GM19328 (cell line): ENCODE results near the gene DEFB124.
"Not testable (repeated sequence)": the region's sequence is repeated elsewhere in the genome, so short reads cannot be mapped to it uniquely, and the experiment has no call there.

Experiments
- ATAC-seq: cut with Tn5 transposase; IDR thresholded peaks from one replicate; pipeline ENCODE4 v1.9.1; 2021; ENCODE audit warnings: mild to moderate bottlenecking, moderate library complexity; ENCODE audit not compliant: unreplicated experiment

DEFB124 gene

GRCh38 chr20:31489152-31489551 lies 14.2 kb upstream of the DEFB124 start:
- no peak for ATAC-seq

DNA sequence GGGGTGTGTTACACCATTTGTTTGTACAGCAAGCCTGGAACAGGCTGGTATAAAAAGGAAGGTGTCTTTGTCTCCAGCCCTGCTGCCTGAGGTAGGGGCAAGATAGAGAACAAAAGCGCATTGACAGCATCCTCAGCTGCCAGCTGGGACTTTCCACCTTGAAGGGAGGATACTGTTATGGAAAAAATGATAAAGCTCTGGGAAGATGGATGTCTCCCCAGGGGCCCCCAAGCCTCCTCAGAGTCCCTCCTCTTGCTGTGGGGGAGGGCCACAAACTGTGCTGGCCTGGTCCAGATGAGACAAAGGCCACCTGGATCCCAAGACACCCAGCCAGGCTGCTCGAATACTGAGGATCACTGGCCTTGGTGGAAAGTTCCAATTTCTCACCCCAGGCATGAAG lies 13.2 kb upstream of the DEFB124 start:
- no peak for ATAC-seq

- no peak for ATAC-seq
Measured at GRCh38 chr20:31485450-31486339, 10.8 kb upstream of the DEFB124 start.

GRCh38 chr20:31484001-31484400 lies 9.1 kb upstream of the DEFB124 start:
- ATAC-seq: no peak

GRCh38 chr20:31476643-31477215 lies 1.8 kb upstream of the DEFB124 start:
- ATAC-seq: no peak

DNA sequence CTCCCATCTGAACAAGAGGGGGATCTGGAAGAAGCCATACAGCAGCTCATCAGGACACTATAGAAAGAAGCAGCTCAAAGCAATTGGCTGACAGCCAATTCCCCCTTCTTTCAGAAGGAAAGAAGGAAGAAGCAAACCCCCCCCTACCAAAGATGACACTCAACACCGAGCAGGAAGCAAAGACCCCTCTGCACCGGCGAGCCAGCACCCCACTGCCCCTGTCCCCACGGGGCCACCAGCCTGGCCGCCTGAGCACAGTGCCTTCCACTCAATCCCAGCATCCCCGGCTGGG lies 1.3 kb upstream of the DEFB124 start:
- ATAC-seq: no peak

GRCh38 chr20:31475472-31476293 lies 756 bp upstream of the DEFB124 start:
- no peak for ATAC-seq

DNA sequence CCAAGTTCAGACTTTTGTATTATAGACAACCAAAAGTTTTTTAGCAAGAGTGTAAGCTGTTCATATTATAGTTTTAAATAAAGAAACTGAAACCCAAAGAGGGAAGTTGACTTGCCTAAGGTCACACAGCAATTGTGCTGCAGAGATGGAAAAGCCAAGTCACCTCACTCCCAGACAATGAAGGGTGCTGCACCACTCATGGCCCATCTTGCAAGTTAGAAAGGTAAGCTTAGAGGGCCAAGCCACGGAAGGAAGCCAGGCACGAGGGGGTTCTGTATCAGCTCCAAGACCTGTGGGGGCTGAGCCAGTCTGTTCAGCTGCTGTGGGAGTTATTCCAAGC lies 860 bp downstream of the DEFB124 start:
- peak; percentile 70 for ATAC-seq

DNA sequence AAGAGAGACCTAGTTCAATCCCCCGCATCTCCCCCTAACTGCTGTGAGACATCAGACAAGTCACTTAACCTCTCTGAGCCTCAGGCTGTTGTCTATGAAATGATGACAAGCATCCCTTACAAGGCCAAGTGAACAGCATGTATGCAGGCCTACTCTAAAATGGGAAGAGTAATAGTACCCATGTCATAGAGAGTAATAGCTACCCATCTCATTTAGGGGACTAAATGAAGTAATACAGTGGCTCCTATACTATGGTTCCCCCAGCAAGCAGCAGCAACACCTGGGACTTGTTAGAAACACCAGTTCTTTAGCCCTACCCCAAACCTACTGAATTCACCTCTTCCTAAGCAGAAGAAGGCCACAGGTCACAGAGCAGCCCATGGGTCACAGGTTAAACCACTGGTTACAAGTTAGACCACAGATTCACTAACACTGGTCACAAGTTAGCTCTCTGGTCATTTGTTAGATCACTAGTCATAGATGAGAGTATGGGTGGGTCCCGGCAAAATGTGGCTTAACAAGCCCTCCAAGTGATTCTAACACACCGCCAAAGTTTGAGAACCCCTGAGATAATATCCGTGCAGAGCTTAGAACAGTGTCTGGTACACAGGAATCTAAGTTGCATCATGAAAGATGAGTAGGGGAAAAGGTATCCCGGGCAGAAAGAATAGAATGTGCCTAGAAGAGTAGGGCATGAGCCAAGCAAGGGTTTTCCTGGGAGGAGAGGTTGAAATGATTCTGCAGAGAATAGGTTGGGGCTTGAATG lies 1.4 kb downstream of the DEFB124 start:
- no peak for ATAC-seq

- ATAC-seq: no peak
Measured at GRCh38 chr20:31472395-31473330, 2.3 kb downstream of the DEFB124 start.

GRCh38 chr20:31470946-31471345 lies 4.0 kb downstream of the DEFB124 start:
- not testable (repeated sequence) for ATAC-seq

- ATAC-seq: no peak
Measured at GRCh38 chr20:31454361-31454760, 20.6 kb downstream of the DEFB124 start.

DNA sequence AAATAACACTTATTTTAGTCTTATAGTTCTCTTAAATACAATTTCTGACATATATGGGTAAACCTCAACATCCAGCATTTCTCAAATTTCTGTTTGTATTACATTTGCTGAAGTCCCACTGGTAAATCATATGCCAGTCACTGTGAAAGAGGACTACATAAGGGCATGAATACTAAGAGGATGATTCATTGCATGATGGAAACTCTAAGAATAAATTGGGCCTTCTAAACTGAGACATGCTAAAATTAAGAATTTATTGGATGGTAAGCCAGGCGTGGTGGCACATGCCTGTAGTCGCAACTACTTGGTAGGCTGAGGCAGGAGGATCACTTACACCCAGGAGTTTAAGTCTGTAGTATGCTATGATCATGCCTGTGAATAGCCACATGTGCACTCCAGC lies 22.4 kb downstream of the DEFB124 start:
- no peak for ATAC-seq

GRCh38 chr20:31449511-31450414 lies 25.2 kb downstream of the DEFB124 start:
- no peak for ATAC-seq

DNA sequence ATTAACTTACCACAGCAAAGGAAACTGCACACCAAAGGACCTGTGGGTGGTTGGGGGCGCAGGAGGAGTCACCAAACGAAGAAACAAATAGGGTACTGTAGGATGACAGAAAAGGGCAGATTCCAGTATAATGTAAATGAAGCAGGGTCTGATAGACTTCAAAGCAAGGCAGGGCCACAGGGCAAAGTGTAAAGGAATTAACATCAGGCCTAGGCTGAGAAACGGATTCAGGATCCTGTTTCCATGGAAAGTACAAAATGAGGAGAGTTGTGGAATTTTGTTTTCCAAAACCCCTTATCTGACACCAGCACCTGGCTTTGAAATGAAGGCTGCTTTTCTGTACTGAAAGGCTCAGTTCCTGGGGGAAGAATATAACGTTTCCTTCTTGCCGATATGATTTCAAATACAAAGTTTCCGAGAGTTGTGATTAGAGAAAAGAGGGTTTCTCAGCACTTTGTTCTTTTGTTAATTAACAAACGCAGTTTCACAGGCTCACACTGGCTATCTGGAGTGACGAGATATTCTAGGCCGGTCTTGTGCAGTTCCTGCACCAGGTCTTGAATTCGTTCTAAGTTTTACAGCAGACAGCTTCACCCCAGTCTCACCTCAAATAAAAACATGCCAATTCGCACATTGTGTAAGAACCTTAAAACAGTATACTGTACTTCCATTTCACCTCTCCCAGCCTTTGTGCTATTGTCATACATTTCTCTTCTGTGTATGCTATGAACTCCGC lies 28.7 kb downstream of the DEFB124 start:
- ATAC-seq: no peak

DNA sequence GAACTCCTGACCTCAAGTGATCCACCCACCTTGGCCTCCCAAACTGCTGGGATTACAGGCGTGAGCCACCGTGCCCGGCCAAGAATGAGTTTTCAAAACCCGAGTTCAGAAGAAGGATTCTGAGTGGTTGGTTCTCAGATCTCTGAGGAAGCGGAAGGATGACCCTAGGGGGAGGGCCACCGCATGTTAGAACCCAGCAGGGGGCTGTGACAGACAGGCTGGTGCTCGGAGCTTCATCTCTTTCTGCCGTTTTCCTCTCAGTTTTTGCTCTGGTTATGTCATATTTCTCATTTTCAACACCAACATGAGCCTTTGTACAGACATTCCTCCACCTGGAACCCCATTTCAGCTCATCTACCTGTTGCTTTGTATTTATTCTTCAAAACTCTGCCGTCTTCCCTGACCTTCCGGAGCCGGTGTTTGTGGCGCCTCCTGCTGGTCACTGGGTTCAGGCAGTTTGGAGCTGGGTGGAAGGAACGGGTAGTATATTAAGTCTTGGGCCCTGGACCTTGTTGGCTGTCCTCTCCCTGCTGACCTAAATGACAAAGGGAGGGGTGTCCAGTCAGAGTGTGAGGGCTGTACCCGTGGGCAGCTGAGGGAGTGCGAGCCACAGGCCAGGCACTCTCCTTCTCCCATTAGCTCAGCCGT lies 34.8 kb downstream of the DEFB124 start, which contains the start of gene DEFB123:
TSS of gene DEFB123 (plus strand) at position 621 of the 648 bp plus-strand sequence. CDS start 67 bp downstream, outside the sequence.
- no peak for ATAC-seq

- no peak for ATAC-seq
Measured at GRCh38 chr20:31430568-31431115, 44.3 kb downstream of the DEFB124 start.
